RPMI8226 (cell line): ENCODE results near the gene UROD.
"Not testable (repeated sequence)": the region's sequence is repeated elsewhere in the genome, so short reads cannot be mapped to it uniquely, and the experiment has no call there.

Experiments
- DNase-seq: peaks from one replicate; pipeline ENCODE4 v3.0.0-alpha.2; 2015

Gene UROD

GRCh38 chr1:45043094-45043493 is 31.0 kb downstream of the UROD start:
- no peak for DNase-seq

- DNase-seq: no peak
Measured at GRCh38 chr1:45044916-45045315, 32.9 kb downstream of the UROD start.

GRCh38 chr1:45047032-45047431 is 35.0 kb downstream of the UROD start:
- no peak for DNase-seq

- peak; percentile 11 for DNase-seq
Measured at GRCh38 chr1:45051005-45051772, 39.1 kb downstream of the UROD start.

- no peak for DNase-seq
Measured at GRCh38 chr1:45057542-45057941, 45.5 kb downstream of the UROD start.

- no peak for DNase-seq
Measured at GRCh38 chr1:45059829-45060228, 47.8 kb downstream of the UROD start.

- not testable (repeated sequence) for DNase-seq
Measured at GRCh38 chr1:45062463-45062862, 50.4 kb downstream of the UROD start.

GRCh38 chr1:45065083-45065482 is 53.0 kb downstream of the UROD start:
- no peak for DNase-seq
